H1 (cell line): ENCODE data around the gene NR1H2. TPM values are rescaled to one million over a fixed set of nuclear protein-coding genes. Genes with fewer than 3 reads are reported as not detected.

Experiments used
- CTCF ChIA-PET: fragments of 300-600 bp; sonication (Branson Sonifier 250); formaldehyde crosslinking; loops from one replicate; lab custom pipeline; 2021; ENCODE audit not compliant: partially characterized antibody; lab: Charles Lee
- POLR2A ChIA-PET: fragments of 300-600 bp; sonication (Branson Sonifier 250); formaldehyde crosslinking; loops from one replicate; lab custom pipeline; 2021; ENCODE audit warnings: inconsistent platforms; ENCODE audit not compliant: partially characterized antibody; lab: Charles Lee
- DNase-seq, 2 experiments: peaks; one replicate each; pipeline versions ENCODE4 v3.0.0 to v3.0.0-alpha.2; 2010 to 2022; ENCODE audit warnings: low spot score in 2 of 2, low read depth in 1 of 2, mixed read lengths in 1 of 2
- FAIRE-seq: peaks from 2 replicates; lab custom pipeline; 2011; peaks lifted over from hg19 to GRCh38; lab: Jason Lieb, UNC
- H2AFZ ChIP-seq: 2 replicates; pipeline ENCODE4 v1.8.1; 2012; ENCODE audit warnings: low read length, inconsistent platforms
- H2AK5ac ChIP-seq: 2 replicates; pipeline ENCODE4 v1.6.1; 2013; ENCODE audit warnings: low read depth, low read length
- H2BK120ac ChIP-seq: replicated peaks from 2 replicates; pipeline ENCODE3; 2013; ENCODE audit warnings: low read depth, low read length, inconsistent platforms
- H2BK12ac ChIP-seq: 2 replicates; pipeline ENCODE4 v1.6.1; 2013; ENCODE audit warnings: low read depth, low read length
- H2BK15ac ChIP-seq: 2 replicates; pipeline ENCODE4 v1.6.1; 2013; ENCODE audit warnings: low read length
- H2BK20ac ChIP-seq: 2 replicates; pipeline ENCODE4 v1.6.1; 2013; ENCODE audit warnings: low read length
- H2BK5ac ChIP-seq: 2 replicates; pipeline ENCODE4 v1.6.1; 2013; ENCODE audit warnings: low read depth, low read length
- H3K14ac ChIP-seq: 2 replicates; pipeline ENCODE4 v1.6.1; 2013; ENCODE audit warnings: inconsistent platforms; ENCODE audit not compliant: insufficient read length
- H3K18ac ChIP-seq: 2 replicates; pipeline ENCODE4 v1.6.1; 2013; ENCODE audit warnings: low read length; ENCODE audit errors: extremely low read depth
- H3K23ac ChIP-seq: 2 replicates; pipeline ENCODE4 v1.6.1; 2013; ENCODE audit warnings: inconsistent platforms; ENCODE audit not compliant: insufficient read length
- H3K23me2 ChIP-seq: 2 replicates; pipeline ENCODE4 v1.6.1; 2013; ENCODE audit warnings: low read depth, low read length
- H3K27ac ChIP-seq: 2 replicates; pipeline ENCODE4 v1.6.1; 2011; ENCODE audit warnings: low read depth, low read length, inconsistent platforms
- H3K27me3 ChIP-seq, 4 experiments: replicated peaks in 1 of 4; 1 replicate in 1 of 4; 2 replicates in 3 of 4; pipeline versions ENCODE4 v1.6.1 to v1.8.1; 2011 to 2013; ENCODE audit warnings: low read length in 3 of 4, mild to moderate bottlenecking in 3 of 4, inconsistent platforms in 2 of 4, mixed read lengths in 2 of 4, moderate library complexity in 1 of 4; ENCODE audit not compliant: control insufficient read depth in 3 of 4, insufficient read depth in 3 of 4; ENCODE audit errors: extremely low read depth in 1 of 4
- H3K36me3 ChIP-seq, 4 experiments: 2 replicates each; pipeline versions ENCODE4 v1.6.1 to v1.8.1; 2011 to 2013; ENCODE audit warnings: mild to moderate bottlenecking in 4 of 4, low read length in 3 of 4, moderate library complexity in 2 of 4, control low read depth in 1 of 4, inconsistent platforms in 1 of 4; ENCODE audit not compliant: insufficient read depth in 4 of 4, control insufficient read depth in 2 of 4
- H3K4ac ChIP-seq: replicated peaks from 2 replicates; pipeline ENCODE3; 2013; ENCODE audit warnings: low read length, low read depth, mixed read lengths, inconsistent platforms; ENCODE audit not compliant: insufficient read length
- H3K4me1 ChIP-seq, 4 experiments: replicated peaks in 1 of 4; 1 replicate in 1 of 4; 2 replicates in 3 of 4; pipeline versions ENCODE4 v1.6.1 to v1.8.1; 2011 to 2013; ENCODE audit warnings: low read length in 3 of 4, inconsistent platforms in 2 of 4, mixed read lengths in 1 of 4; ENCODE audit not compliant: insufficient read depth in 4 of 4, control insufficient read depth in 3 of 4
- H3K4me2 ChIP-seq, 2 experiments: 2 replicates each; pipeline versions ENCODE4 v1.6.1 to v1.8.1; 2011 to 2013; ENCODE audit warnings: low read depth in 2 of 2, low read length in 2 of 2, control low read depth in 1 of 2, inconsistent platforms in 1 of 2, mild to moderate bottlenecking in 1 of 2; ENCODE audit not compliant: insufficient read depth in 1 of 2
- H3K4me3 ChIP-seq, 4 experiments: fragments of 200-600, 300-600 bp in 1 of 4; sonication (generic), shearing (Covaris generic), sonication (Bioruptor Twin) in 1 of 4; 2 replicates each; pipeline versions ENCODE4 v1.5.1 to v1.8.1; 2011 to 2016; ENCODE audit warnings: low read length in 4 of 4, low read depth in 3 of 4, control low read depth in 2 of 4, inconsistent platforms in 2 of 4, mild to moderate bottlenecking in 2 of 4, mixed read lengths in 1 of 4, moderate library complexity in 1 of 4; ENCODE audit not compliant: insufficient read depth in 2 of 4; ENCODE audit errors: extremely low read depth in 1 of 4
- H3K56ac ChIP-seq: replicated peaks from 2 replicates; pipeline ENCODE3; 2013; ENCODE audit warnings: low read depth, mild to moderate bottlenecking, mixed read lengths, low read length, inconsistent platforms; ENCODE audit not compliant: insufficient read length
- H3K79me1 ChIP-seq: 2 replicates; pipeline ENCODE4 v1.6.1; 2013; ENCODE audit warnings: low read depth, low read length, control low read depth
- H3K79me2 ChIP-seq, 2 experiments: 2 replicates each; pipeline versions ENCODE4 v1.6.1 to v1.8.1; 2012 to 2013; ENCODE audit warnings: low read length in 2 of 2, mild to moderate bottlenecking in 2 of 2, inconsistent platforms in 1 of 2; ENCODE audit not compliant: insufficient read depth in 2 of 2, control insufficient read depth in 1 of 2
- H3K9ac ChIP-seq, 4 experiments: replicated peaks in 1 of 4; 1 replicate in 1 of 4; 2 replicates in 3 of 4; pipeline versions ENCODE4 v1.6.1 to v1.8.1; 2011 to 2013; ENCODE audit warnings: low read depth in 3 of 4, low read length in 3 of 4, control low read depth in 2 of 4, mild to moderate bottlenecking in 2 of 4, moderate library complexity in 2 of 4, inconsistent platforms in 1 of 4; ENCODE audit errors: extremely low read depth in 1 of 4
- H3K9me3 ChIP-seq, 2 experiments: 2 replicates each; pipeline versions ENCODE4 v1.6.1 to v1.8.1; 2012 to 2013; ENCODE audit warnings: mild to moderate bottlenecking in 2 of 2, moderate library complexity in 2 of 2, control low read depth in 1 of 2, inconsistent platforms in 1 of 2, low read depth in 1 of 2, low read length in 1 of 2, mixed read lengths in 1 of 2; ENCODE audit not compliant: insufficient read depth in 2 of 2
- H4K20me1 ChIP-seq, 2 experiments: replicated peaks in 1 of 2; 2 replicates each; pipeline versions ENCODE3 to v1.8.1; 2011 to 2013; ENCODE audit warnings: inconsistent platforms in 2 of 2, low read length in 2 of 2, mild to moderate bottlenecking in 1 of 2; ENCODE audit not compliant: insufficient read depth in 2 of 2, control insufficient read depth in 1 of 2
- H4K5ac ChIP-seq: 2 replicates; pipeline ENCODE4 v1.6.1; 2013; ENCODE audit warnings: low read length, low read depth, mixed read lengths, inconsistent platforms; ENCODE audit not compliant: insufficient read length
- H4K8ac ChIP-seq: 2 replicates; pipeline ENCODE4 v1.8.0; 2013; ENCODE audit warnings: mild to moderate bottlenecking, moderate library complexity, low read length, inconsistent platforms; ENCODE audit not compliant: insufficient read depth; ENCODE audit errors: extremely low read depth
- H4K91ac ChIP-seq: replicated peaks from 2 replicates; pipeline ENCODE3; 2013; ENCODE audit warnings: low read length, mixed read lengths, inconsistent platforms; ENCODE audit not compliant: insufficient read length
- ASH2L ChIP-seq: fragments of 200-600, 300-600 bp; sonication (generic); IDR thresholded peaks from one replicate; pipeline ENCODE4 v1.7.1; 2017; ENCODE audit warnings: low read length
- CHD2 ChIP-seq: IDR thresholded peaks from 2 replicates; pipeline ENCODE4 v1.6.1; 2012; ENCODE audit warnings: low read length, improper control_type of control experiment
- CTBP2 ChIP-seq: IDR thresholded peaks from 2 replicates; pipeline ENCODE4 v1.7.0; 2011; ENCODE audit warnings: borderline replicate concordance, mild to moderate bottlenecking, moderate library complexity, mixed read lengths, low read length; ENCODE audit not compliant: insufficient read depth, insufficient read length
- EZH2 ChIP-seq: fragments of 200-600 bp; sonication (generic); IDR thresholded peaks from 2 replicates; pipeline ENCODE4 v1.7.1; 2012; ENCODE audit warnings: low read depth, mild to moderate bottlenecking, moderate library complexity, low read length, inconsistent platforms; ENCODE audit not compliant: severe bottlenecking
- GABPA ChIP-seq: IDR thresholded peaks from 2 replicates; pipeline ENCODE4 v1.6.1; 2011; ENCODE audit warnings: mild to moderate bottlenecking, low read length, moderate library complexity, borderline replicate concordance; ENCODE audit not compliant: insufficient read depth
- JUN ChIP-seq: IDR thresholded peaks from 2 replicates; pipeline ENCODE4 v1.6.1; 2011; ENCODE audit warnings: low read depth, mild to moderate bottlenecking, improper control_type of control experiment, low read length
- RAD21 ChIP-seq, 2 experiments: IDR thresholded peaks in 1 of 2; conservative IDR thresholded peaks in 1 of 2; 2 replicates each; pipeline ENCODE4 v1.6.1; 2011; ENCODE audit warnings: low read depth in 2 of 2, low read length in 2 of 2, improper control_type of control experiment in 1 of 2, inconsistent platforms in 1 of 2, mild to moderate bottlenecking in 1 of 2, moderate library complexity in 1 of 2
- SP1 ChIP-seq: IDR thresholded peaks from 2 replicates; pipeline ENCODE4 v1.6.1; 2011; ENCODE audit warnings: low read depth, low read length
- TBP ChIP-seq: IDR thresholded peaks from 2 replicates; pipeline ENCODE4 v1.6.1; 2011; ENCODE audit warnings: low read depth, low read length, improper control_type of control experiment
- YY1 ChIP-seq: IDR thresholded peaks from 2 replicates; pipeline ENCODE4 v1.6.1; 2011; ENCODE audit warnings: low read depth, mild to moderate bottlenecking, low read length
- WGBS, 2 experiments: shearing (Covaris generic) in 1 of 2; methylation state at CpG; one replicate each; pipeline versions ENCODE4 v1.1.6 to v1.1.7; 2013 to 2015; ENCODE audit warnings: low lambda C conversion rate in 2 of 2, mixed read lengths in 2 of 2, inconsistent platforms in 1 of 2, low coverage in 1 of 2, missing lambda C conversion rate in 1 of 2; ENCODE audit not compliant: insufficient replicate concordance in 2 of 2, insufficient coverage in 1 of 2, insufficient read length in 1 of 2; ENCODE audit errors: extremely low coverage in 1 of 2, missing lambda C conversion rate in 1 of 2; 5-methylcytosine and 5-hydroxymethylcytosine counted together
- polyA plus RNA-seq, 7 experiments: library from polyadenylated mRNA; depleted of rRNA in 3 of 7; stranded (reverse) in 5 of 7; unstranded in 2 of 7; fragments of >200 nt in 5 of 7; fragments of 200-250 nt in 2 of 7; gene quantifications; 1 replicate in 5 of 7; 2 replicates in 1 of 7; 4 replicates in 1 of 7; pipeline versions ENCODE4 v1.2.1 to v1.2.3, GENCODE V29; 2011 to 2013; ENCODE audit warnings: missing spikeins in 2 of 7, mixed read lengths in 2 of 7
- total RNA-seq: library from RNA; stranded (reverse); fragmentation: NEBNext Ultra II Directional; extraction: Animal tissue kit (Norgen Biotek cat#: 25700); gene quantifications from 2 replicates; pipeline ENCODE4 v1.2.1, GENCODE V29; 2021
- TF ChIP-seq, protein P1 (sequence below): IDR thresholded peaks from 2 replicates; pipeline ENCODE4 v1.6.1; 2012; ENCODE audit warnings: inconsistent platforms

NR1H2 gene
- total and polyA plus RNA-seq, 2 of the 8 experiments (the other 6 are each of a cell fraction or from before 2014, with no cell fraction given) = 40.3 to 47.5 TPM

DNA sequence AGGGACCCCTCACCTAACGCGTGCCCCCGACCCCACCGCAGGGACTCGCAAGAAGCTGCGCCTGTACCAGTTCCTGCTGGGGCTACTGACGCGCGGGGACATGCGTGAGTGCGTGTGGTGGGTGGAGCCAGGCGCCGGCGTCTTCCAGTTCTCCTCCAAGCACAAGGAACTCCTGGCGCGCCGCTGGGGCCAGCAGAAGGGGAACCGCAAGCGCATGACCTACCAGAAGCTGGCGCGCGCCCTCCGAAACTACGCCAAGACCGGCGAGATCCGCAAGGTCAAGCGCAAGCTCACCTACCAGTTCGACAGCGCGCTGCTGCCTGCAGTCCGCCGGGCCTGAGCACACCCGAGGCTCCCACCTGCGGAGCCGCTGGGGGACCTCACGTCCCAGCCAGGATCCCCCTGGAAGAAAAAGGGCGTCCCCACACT lies 51.8 kb downstream of the NR1H2 start:
- Histone ChIP-seq H3K9ac (peak overlapping the region in 2 of 4 experiments; percentile 25 to 32; a peak in 4 of 7 replicates), H2BK12ac (peak overlapping the region; percentile 60; the same call in 1 of the 2 replicates), H3K4me2 (peak overlapping the region; percentile 52 to 73; a peak in 3 of 4 replicates), H3K36me3 (no peaks in the 10 kb centered on the region), H3K27me3 (peaks cover 0 to 19% (median 8%) of the 10 kb centered on the region in 4 experiments; a peak in 4 of 7 replicates), H3K27ac (no peak overlapping the region), H3K79me1 (no peaks in the 10 kb centered on the region), H3K23me2 (peaks cover 3% of the 10 kb centered on the region; the same call in 1 of the 2 replicates), H2BK120ac (no peak overlapping the region), H2BK20ac (0 out of 2 replicates have a peak overlapping the region, but pooled peaks have one; percentile 32), H3K9me3 (no peaks in the 10 kb centered on the region), H3K4me3 (peak overlapping the region in 3 of 4 experiments; percentile 11 to 50 (median 23); a peak in 5 of 8 replicates), H2BK5ac (peak overlapping the region; percentile 71; the same call in 1 of the 2 replicates), H3K4me1 (peaks cover 1 to 17% (median 10%) of the 10 kb centered on the region in 4 experiments), H4K20me1 (no peaks in the 10 kb centered on the region), H4K5ac (no peak overlapping the region), H2BK15ac (0 out of 2 replicates have a peak overlapping the region, but pooled peaks have one; percentile 29), H3K14ac (no peak overlapping the region), H2AK5ac (no peak overlapping the region), H3K79me2 (no peaks in the 10 kb centered on the region), H3K18ac (peak overlapping the region; percentile 60; the same call in 1 of the 2 replicates), H2AFZ (no peak overlapping the region), H3K56ac (no peak overlapping the region), H4K91ac (peak overlapping the region; percentile 42), H3K4ac (no peak overlapping the region), H4K8ac (peak overlapping the region; percentile 46; the same call in 1 of the 2 replicates), H3K23ac (no peak overlapping the region)
- CTCF ChIA-PET = interaction anchor here (0.7 to 2.4 kb wide), 13 partner anchors 8 to 297 kb away, joined by 3 to 13 read pairs (median 3); partner anchors contain the start of genes POLD1 and SPIB
- WGBS, 2 experiments = 9% methylated on average over 37 of the region's 38 CpGs; no CpG with 5 or more reads in 1 of the 2 experiments
- no peak for FAIRE-seq
- peak; percentile 62 to 84 for DNase-seq
- POLR2A ChIA-PET = interaction anchor here (0.9 to 3.1 kb wide), 13 partner anchors 9 to 377 kb away, joined by 3 to 15 read pairs (median 4); partner anchors contain the start of genes POLD1 and SPIB
- peak; percentile 67 for TF ChIP-seq ASH2L
- TF ChIP-seq, protein P1, sequence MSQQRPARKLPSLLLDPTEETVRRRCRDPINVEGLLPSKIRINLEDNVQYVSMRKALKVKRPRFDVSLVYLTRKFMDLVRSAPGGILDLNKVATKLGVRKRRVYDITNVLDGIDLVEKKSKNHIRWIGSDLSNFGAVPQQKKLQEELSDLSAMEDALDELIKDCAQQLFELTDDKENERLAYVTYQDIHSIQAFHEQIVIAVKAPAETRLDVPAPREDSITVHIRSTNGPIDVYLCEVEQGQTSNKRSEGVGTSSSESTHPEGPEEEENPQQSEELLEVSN = peak; percentile 58
- TF ChIP-seq RAD21 (IDR thresholded peaks at IDR 0.05 in 1 of 2, conservative IDR thresholded peaks at IDR 0.05 in 1 of 2; ENCODE audit: low read depth in 2 of 2, low read length in 2 of 2) = no peak; a peak in 1 of 4 replicates
- no peak for TF ChIP-seq GABPA
- TF ChIP-seq CHD2 = no peak
- no peak for TF ChIP-seq SP1
- TF ChIP-seq EZH2 = no peak
- no peak for TF ChIP-seq TBP
- TF ChIP-seq CTBP2 = no peak
- TF ChIP-seq YY1 = no peak
- no peak for TF ChIP-seq JUN
